Measurements from ENCODE around the gene MAP2K3. TPM values are rescaled to one million over a fixed set of nuclear protein-coding genes. Genes with fewer than 3 reads are reported as not detected.
A peak's percentile ranks its signal among the peaks of the same experiment; 100 is the strongest.

Gene MAP2K3
- total RNA-seq, 6 donors from 2014 or later, result 45.1 to 134 (median 79.5) TPM

DNA sequence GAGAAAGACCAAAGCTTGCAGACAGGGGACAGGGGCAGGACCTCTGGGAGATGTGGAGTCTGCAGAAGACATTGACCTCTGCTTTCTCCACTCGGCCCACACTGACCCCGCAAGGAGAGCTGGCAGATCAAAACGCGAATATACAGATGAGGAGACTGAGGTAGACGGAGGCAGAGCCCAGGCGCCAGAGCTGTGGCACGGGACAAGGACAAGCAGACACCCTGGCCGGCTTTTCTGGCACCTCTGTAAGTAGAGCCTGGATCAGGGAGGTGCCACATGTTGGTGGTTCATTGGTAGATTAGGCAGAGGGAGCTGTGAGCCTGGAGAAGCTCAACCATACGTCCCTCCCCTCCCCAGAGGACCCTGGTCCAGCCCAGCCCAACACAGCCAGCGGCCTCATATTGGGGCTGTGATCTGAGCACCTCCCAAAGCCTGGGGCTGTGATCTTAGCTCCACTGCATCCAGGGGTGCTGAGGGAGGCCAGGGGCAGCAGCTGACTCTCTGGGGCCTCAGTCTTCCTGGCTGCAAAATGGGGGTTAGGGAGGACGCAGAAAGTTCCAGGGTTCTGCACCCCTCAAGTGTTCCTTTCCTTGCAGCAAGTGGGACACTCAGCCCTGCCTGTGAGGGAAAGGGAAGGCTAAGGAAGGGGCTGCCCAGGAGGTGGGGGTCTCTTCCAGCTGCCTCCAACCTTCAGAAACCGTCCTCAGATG, 35.3 kb upstream of the MAP2K3 start:
- 87 to 91% methylated on average over 10 to 12 of the region's 12 CpGs for WGBS, 2 donors
- H3K4me1 ChIP-seq, result peaks cover 20 to 46% (median 26%) of the 10 kb centered on the region in 4 donors
- ATAC-seq (ENCODE audit: low FRiP score in 2 of 2), result no peak

DNA sequence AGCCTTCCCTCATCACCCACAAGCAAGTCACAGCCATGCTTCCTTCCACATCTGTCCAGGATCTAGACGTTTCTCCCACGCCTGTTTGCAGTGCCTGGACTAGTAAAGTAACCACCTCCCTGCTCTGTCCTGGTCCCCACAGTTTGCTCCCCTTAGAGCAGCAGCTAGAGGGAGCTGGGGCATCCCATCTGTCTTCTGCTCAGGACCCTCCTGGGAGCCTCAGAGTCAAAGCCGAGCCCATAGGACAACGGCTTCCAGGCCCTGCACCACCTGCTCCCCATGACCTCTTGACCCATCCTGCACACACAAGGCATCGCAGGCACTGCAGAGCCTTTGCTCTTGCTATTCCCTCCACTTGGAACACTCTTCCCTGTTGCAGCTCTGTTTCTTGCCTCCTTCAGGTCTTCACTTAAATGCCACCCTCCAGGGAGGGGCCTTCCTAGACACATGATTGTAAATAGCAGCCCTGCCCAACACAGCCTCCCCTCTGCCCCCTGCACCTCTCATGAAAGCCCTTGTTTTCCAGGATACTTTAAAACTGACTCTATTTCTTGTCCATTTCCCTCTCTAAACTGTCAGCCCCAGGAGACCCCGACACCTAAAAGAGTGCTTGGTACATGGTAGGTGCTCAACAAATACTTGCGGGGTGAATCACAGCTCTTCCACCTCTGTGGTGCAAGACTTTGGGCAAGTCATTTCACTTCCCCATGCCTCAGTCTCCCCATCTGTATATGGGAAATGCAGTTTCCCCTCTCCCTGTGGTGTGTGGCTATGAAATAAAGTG, 34.4 kb upstream of the MAP2K3 start:
- WGBS, 2 donors, result 64 to 69% methylated on average over 7 of the region's 7 CpGs
- Histone ChIP-seq H3K9me3 (no peaks in the 10 kb centered on the region), H3K4me1 (peaks cover 20 to 48% (median 27%) of the 10 kb centered on the region in 4 donors), H3K27ac (no peak overlapping the region), H3K4me3 (no peak overlapping the region), H3K36me3 (no peaks in the 10 kb centered on the region), H3K27me3 (no peaks in the 10 kb centered on the region)
- DNase-seq (no peak), ATAC-seq (ENCODE audit: low FRiP score in 2 of 2) (no peak)
- TF ChIP-seq CTCF (IDR thresholded peaks at IDR 0.05), result no peak
- no peak for TF ChIP-seq EP300 (IDR thresholded peaks at IDR 0.05)
- no peak for TF ChIP-seq POLR2A (IDR thresholded peaks at IDR 0.05)
- TF ChIP-seq POLR2AphosphoS5 (IDR thresholded peaks at IDR 0.05), result no peak

More for the DNA sequence above, 35.3 kb upstream of the MAP2K3 start:
- Histone ChIP-seq H3K27me3 (no peaks in the 10 kb centered on the region), H3K27ac (peak overlapping the region in 1 of 4 donors; percentile 10), H3K36me3 (no peaks in the 10 kb centered on the region), H3K4me3 (no peak overlapping the region), H3K9me3 (no peaks in the 10 kb centered on the region)
- no peak for DNase-seq
- no peak for TF ChIP-seq POLR2AphosphoS5 (IDR thresholded peaks at IDR 0.05)
- no peak for TF ChIP-seq CTCF (IDR thresholded peaks at IDR 0.05)
- no peak for TF ChIP-seq EP300 (IDR thresholded peaks at IDR 0.05)
- TF ChIP-seq POLR2A (IDR thresholded peaks at IDR 0.05), result no peak

- Histone ChIP-seq H3K9me3 (no peaks in the 10 kb centered on the region), H3K4me3 (no peak overlapping the region), H3K27ac (peak overlapping the region in 2 of 4 donors; percentile 11 to 25), H3K27me3 (no peaks in the 10 kb centered on the region), H3K4me1 (peaks cover 20 to 53% (median 27%) of the 10 kb centered on the region in 4 donors), H3K36me3 (no peaks in the 10 kb centered on the region)
- 50 to 68% methylated on average over 4 of the region's 4 CpGs for WGBS, 2 donors
- ATAC-seq (ENCODE audit: low FRiP score in 2 of 2) (no peak), DNase-seq (no peak)
- TF ChIP-seq EP300 (IDR thresholded peaks at IDR 0.05) (no peak), CTCF (IDR thresholded peaks at IDR 0.05) (no peak), POLR2A (IDR thresholded peaks at IDR 0.05) (no peak), POLR2AphosphoS5 (IDR thresholded peaks at IDR 0.05) (no peak)
These were observed 33.7 kb upstream of the MAP2K3 start for GRCh38 chr17:21250854-21251253.

DNA sequence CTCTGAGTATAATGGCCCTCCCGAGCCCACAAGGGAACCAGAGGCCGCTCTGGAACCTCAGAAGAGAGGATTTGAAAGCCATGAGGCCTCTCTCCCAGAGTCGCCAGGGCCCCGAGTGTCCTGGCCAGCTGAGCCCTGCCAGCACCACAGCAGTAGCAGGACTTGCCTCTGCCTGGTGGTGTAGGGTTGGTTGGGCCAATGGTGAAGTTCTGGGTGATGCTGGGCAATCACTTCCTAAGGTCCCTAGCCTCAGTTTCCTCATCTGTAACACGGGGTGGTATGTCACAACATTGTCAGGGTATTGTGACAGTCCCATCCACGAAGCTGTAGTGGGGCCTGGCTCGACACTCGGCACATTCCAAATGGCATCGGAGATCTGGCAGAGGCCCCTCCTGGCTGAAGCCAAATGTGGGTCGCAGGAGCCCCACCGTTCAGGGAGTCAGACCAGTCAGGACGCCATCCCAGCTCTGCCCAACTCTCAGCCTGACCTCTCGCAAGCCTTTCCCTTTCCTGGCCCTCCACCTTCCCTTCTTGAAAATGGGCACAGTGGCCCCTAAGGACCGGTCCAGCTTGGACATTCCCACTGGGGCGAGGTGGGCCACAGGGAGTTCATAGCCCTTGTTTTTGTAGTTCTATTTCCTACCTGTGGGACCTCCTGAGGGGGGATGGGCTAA, 33.0 kb upstream of the MAP2K3 start:
- peak overlapping the region in 3 of 4 donors; percentile 79 to 88 (median 84) for H3K4me3 ChIP-seq
- 79 to 81% methylated on average over 13 to 14 of the region's 15 CpGs for WGBS, 2 donors
- no peaks in the 10 kb centered on the region for H3K36me3 ChIP-seq
- ATAC-seq (ENCODE audit: low FRiP score in 2 of 2) (no peak), DNase-seq (no peak)
- no peak for TF ChIP-seq CTCF (IDR thresholded peaks at IDR 0.05)
- no peaks in the 10 kb centered on the region for H3K9me3 ChIP-seq
- H3K27ac ChIP-seq, result peak overlapping the region in 2 of 4 donors; percentile 11 to 63
- peaks cover 20 to 53% (median 29%) of the 10 kb centered on the region in 4 donors for H3K4me1 ChIP-seq
- no peaks in the 10 kb centered on the region for H3K27me3 ChIP-seq
